Left ventricle myocardium superior (tissue), 1 donor: ENCODE measurements around the gene KDM1A. TPM values are rescaled to one million over a fixed set of nuclear protein-coding genes. Genes with fewer than 3 reads are reported as not detected.
A peak's percentile ranks its signal among the peaks of the same experiment; 100 is the strongest.
"Not testable (repeated sequence)": the region's sequence is repeated elsewhere in the genome, so short reads cannot be mapped to it uniquely, and the experiment has no call there.

ENCODE experiments used
- ATAC-seq: fragments of 200-7000 bp; cut with Tn5 transposase; one replicate; pipeline ENCODE4 v1.9.1; 2020; ENCODE audit warnings: mild to moderate bottlenecking, moderate library complexity
- DNase-seq: peaks from one replicate; pipeline ENCODE4 v3.0.0-alpha.2; 2020
- intact Hi-C: fragments of 100-400 bp; cut with micrococcal nuclease; formaldehyde crosslinking; loops from one replicate; pipeline ENCODE4 v1.11.0; 2022
- total RNA-seq: library from RNA; stranded (reverse); fragmentation: NEBNext Ultra II Directional; extraction: Animal tissue kit (Norgen Biotek cat#: 25700); gene quantifications from one replicate; pipeline ENCODE4 v1.2.1, GENCODE V29; 2021
- donor health status: DM: no; HTN: yes; CAD: no; lungs with severe emphysema.

KDM1A gene
- total RNA-seq, 1 donor from 2014 or later, result 35.0 TPM

- intact Hi-C loops, result no loop called here
- no peak for DNase-seq
Measured at GRCh38 chr1:23007106-23007505, 12.2 kb upstream of the KDM1A start.

GRCh38 chr1:23008901-23009300, 10.4 kb upstream of the KDM1A start:
- no peak for ATAC-seq
- intact Hi-C loops, result no loop called here
- DNase-seq, result no peak

More at GRCh38 chr1:23007106-23007505, 12.2 kb upstream of the KDM1A start:
- no peak for ATAC-seq

GRCh38 chr1:23010025-23010424, 9.2 kb upstream of the KDM1A start:
- ATAC-seq, intact Hi-C loops: not testable (repeated sequence)

GRCh38 chr1:23013657-23014056, 5.6 kb upstream of the KDM1A start:
- DNase-seq, result no peak
- intact Hi-C loops, result no loop called here
- ATAC-seq, result no peak

More at GRCh38 chr1:23010025-23010424, 9.2 kb upstream of the KDM1A start:
- not testable (repeated sequence) for DNase-seq

- ATAC-seq (no peak), DNase-seq (no peak)
- intact Hi-C loops, result no loop called here
Measured at GRCh38 chr1:23018661-23019093, 591 bp upstream of the KDM1A start.

- peak; percentile 28 for ATAC-seq
- intact Hi-C loops, result no loop called here
Measured at GRCh38 chr1:23019863-23020625, 776 bp downstream of the KDM1A start.

GRCh38 chr1:23020706-23021405, 1.6 kb downstream of the KDM1A start:
- ATAC-seq (no peak), DNase-seq (no peak)
- intact Hi-C loops, result no loop called here

More at GRCh38 chr1:23019863-23020625, 776 bp downstream of the KDM1A start:
- DNase-seq, result peak; percentile 45

- ATAC-seq (no peak), DNase-seq (no peak)
- intact Hi-C loops, result no loop called here
Measured at GRCh38 chr1:23021834-23022233, 2.6 kb downstream of the KDM1A start.

GRCh38 chr1:23023174-23023845, 4.0 kb downstream of the KDM1A start:
- DNase-seq, result no peak
- intact Hi-C loops, result no loop called here
- ATAC-seq, result no peak

GRCh38 chr1:23026568-23026967, 7.3 kb downstream of the KDM1A start:
- intact Hi-C loops, result no loop called here
- DNase-seq, result no peak
- ATAC-seq, result no peak

GRCh38 chr1:23027352-23027907, 8.2 kb downstream of the KDM1A start:
- intact Hi-C loops, result no loop called here
- DNase-seq (no peak), ATAC-seq (no peak)

- intact Hi-C loops, result no loop called here
- no peak for ATAC-seq
- no peak for DNase-seq
Measured at GRCh38 chr1:23029337-23029736, 10.1 kb downstream of the KDM1A start.

GRCh38 chr1:23035823-23036452, 16.7 kb downstream of the KDM1A start:
- intact Hi-C loops, result no loop called here
- DNase-seq, result no peak
- ATAC-seq, result no peak

- intact Hi-C loops, result no loop called here
- ATAC-seq (no peak), DNase-seq (no peak)
Measured at GRCh38 chr1:23037081-23037740, 17.9 kb downstream of the KDM1A start.

GRCh38 chr1:23039308-23039826, 20.1 kb downstream of the KDM1A start:
- DNase-seq, result no peak
- intact Hi-C loops, result no loop called here
- ATAC-seq, result no peak

- DNase-seq, result no peak
- intact Hi-C loops, result no loop called here
Measured at GRCh38 chr1:23040509-23040908, 21.2 kb downstream of the KDM1A start.

GRCh38 chr1:23044035-23044434, 24.8 kb downstream of the KDM1A start:
- DNase-seq (no peak), ATAC-seq (no peak)
- intact Hi-C loops, result no loop called here

More at GRCh38 chr1:23040509-23040908, 21.2 kb downstream of the KDM1A start:
- ATAC-seq, result no peak

GRCh38 chr1:23050201-23050600, 30.9 kb downstream of the KDM1A start:
- ATAC-seq (no peak), DNase-seq (no peak)
- intact Hi-C loops, result no loop called here
